Testis (tissue), 2 donors: ENCODE data around the gene NDUFA12.

Experiments used
- CTCF ChIP-seq, 3 experiments: fragments of 450-650 bp in 2 of 3; fragments of 200-600 bp in 1 of 3; sonication (generic) in 1 of 3; IDR thresholded peaks; one replicate each; pipeline ENCODE4 v1.5.1; 2016 to 2019; ENCODE audit warnings: antibody characterized with exemption in 3 of 3, mild to moderate bottlenecking in 2 of 3, moderate library complexity in 1 of 3
- POLR2A ChIP-seq: fragments of 450-650 bp; IDR thresholded peaks from one replicate; pipeline ENCODE4 v1.6.1; 2017; ENCODE audit warnings: antibody characterized with exemption, mild to moderate bottlenecking, moderate library complexity

DNA sequence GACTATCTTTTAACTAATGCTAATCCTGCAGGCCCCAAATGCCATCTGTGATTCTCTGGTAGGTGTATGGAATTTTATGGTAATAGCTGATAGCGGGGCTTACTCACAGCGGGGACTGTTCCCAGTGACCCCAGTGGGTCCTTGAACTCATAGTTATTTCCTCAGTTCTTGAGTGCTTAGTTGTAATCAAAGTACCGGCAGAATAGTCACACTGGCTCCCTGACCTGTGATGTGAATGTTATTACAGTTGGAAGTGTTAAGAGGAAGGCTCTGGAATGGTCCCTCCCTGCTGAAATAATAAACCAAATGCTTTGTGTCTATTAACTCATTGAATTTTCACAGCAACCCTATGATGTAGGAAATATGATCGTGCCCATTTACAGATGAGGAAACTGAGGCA is 78.3 kb downstream of the NDUFA12 start:
- no peak for TF ChIP-seq POLR2A
- TF ChIP-seq CTCF (IDR thresholded peaks at IDR 0.05), result no peak
